Astrocyte of the spinal cord (primary cell): Measurements from ENCODE around the gene SGCA.

Source experiments
- DNase-seq: peaks from one replicate; pipeline ENCODE4 v3.0.0; 2011; ENCODE audit warnings: low read depth, low spot score
- H3K4me3 ChIP-seq: 2 replicates; pipeline ENCODE4 v1.5.1; 2011; ENCODE audit warnings: low read depth, mild to moderate bottlenecking, low read length, moderate library complexity
- CTCF ChIP-seq: IDR thresholded peaks from 2 replicates; pipeline ENCODE4 v1.5.1; 2012; ENCODE audit warnings: low read depth, mild to moderate bottlenecking, low read length, inconsistent platforms
- in situ Hi-C: cut with HindIII; loops from 2 replicates; pipeline ENCODE4 v1.10.0; 2017; ENCODE audit warnings: low sequenced_read_pairs

The SGCA gene

GRCh38 chr17:50199803-50200456, 34.1 kb downstream of the SGCA start:
- in situ Hi-C loops, result no loop called here
- peak; percentile 98 for DNase-seq
- no peak for TF ChIP-seq CTCF
- peak overlapping the region; percentile 100 for H3K4me3 ChIP-seq

- in situ Hi-C loops, result no loop called here
- TF ChIP-seq CTCF, result peak; percentile 80
- peak; percentile 95 for DNase-seq
- peak overlapping the region; percentile 100 for H3K4me3 ChIP-seq
Observed at GRCh38 chr17:50200457-50201275, 34.9 kb downstream of the SGCA start.

GRCh38 chr17:50201276-50201854, 35.6 kb downstream of the SGCA start, which contains the start of gene COL1A1:
TSS of gene COL1A1 (minus strand) at chr17:50201631. CDS start at chr17:50201513, 118 bp downstream.
- no peak for TF ChIP-seq CTCF
- in situ Hi-C loops, result no loop called here

DNA sequence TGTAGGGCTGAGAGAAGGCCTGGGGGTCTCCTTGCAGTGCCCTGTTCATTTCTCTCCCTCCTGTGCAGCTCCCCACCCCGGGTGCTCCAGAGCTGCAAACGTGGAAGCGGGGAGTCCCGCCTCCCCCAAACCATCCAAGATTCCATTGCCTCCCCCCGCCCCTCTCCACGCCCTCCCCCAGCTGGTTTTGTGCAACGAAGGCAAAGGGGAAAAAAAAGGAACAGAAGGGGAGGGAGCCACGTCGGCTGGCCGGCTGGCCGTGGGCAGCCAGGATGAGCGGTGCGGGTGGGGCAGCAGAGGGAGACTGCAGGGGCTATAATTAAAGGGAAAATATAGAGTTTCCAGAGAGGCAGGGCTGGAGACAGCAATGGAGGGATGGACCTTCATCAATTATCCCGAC, 37.3 kb downstream of the SGCA start:
- no peak overlapping the region for H3K4me3 ChIP-seq
- no peak for TF ChIP-seq CTCF
- no peak for DNase-seq
- in situ Hi-C loops, result no loop called here

More at GRCh38 chr17:50201276-50201854, 35.6 kb downstream of the SGCA start, which contains the start of gene COL1A1:
- peak; percentile 91 for DNase-seq
- peak within 1 kb of the TSS; percentile 100 for H3K4me3 ChIP-seq

- in situ Hi-C loops, result no loop called here
- DNase-seq, result peak; percentile 88
- H3K4me3 ChIP-seq, result no peak overlapping the region
- TF ChIP-seq CTCF, result no peak
Observed at GRCh38 chr17:50203604-50204345, 38.0 kb downstream of the SGCA start.

GRCh38 chr17:50204431-50204830, 38.6 kb downstream of the SGCA start:
- no peak for DNase-seq
- in situ Hi-C loops, result no loop called here
- TF ChIP-seq CTCF, result no peak
- H3K4me3 ChIP-seq, result no peak overlapping the region
